Nephron (organoid): ENCODE results near the gene DCAF15.
"Not testable (repeated sequence)": the region's sequence is repeated elsewhere in the genome, so short reads cannot be mapped to it uniquely, and the experiment has no call there.

Source experiments
- H3K27ac Mint-ChIP-seq, 3 experiments: 2 replicates each; pipeline ENCODE4 v1.8.0; 2020; ENCODE audit warnings: mixed read lengths in 3 of 3, mild to moderate bottlenecking in 2 of 3, moderate library complexity in 1 of 3
- H3K27me3 Mint-ChIP-seq: 2 replicates; pipeline ENCODE4 v1.8.0; 2021; ENCODE audit warnings: low read depth, mild to moderate bottlenecking, moderate library complexity, mixed read lengths
- H3K36me3 Mint-ChIP-seq: 2 replicates; pipeline ENCODE4 v1.8.0; 2020; ENCODE audit warnings: low read depth, mixed read lengths
- H3K4me1 Mint-ChIP-seq: 2 replicates; pipeline ENCODE4 v1.8.0; 2020; ENCODE audit warnings: mixed read lengths
- H3K4me3 Mint-ChIP-seq, 3 experiments: 2 replicates each; pipeline ENCODE4 v1.8.0; 2020; ENCODE audit warnings: mild to moderate bottlenecking in 3 of 3, mixed read lengths in 3 of 3, moderate library complexity in 2 of 3
- H3K9me3 Mint-ChIP-seq: 2 replicates; pipeline ENCODE4 v1.8.0; 2020; ENCODE audit warnings: mixed read lengths
- CTCF ChIP-seq, 3 experiments: fragments of 200-600 bp; sonication (generic); IDR thresholded peaks; one replicate each; pipeline ENCODE4 v1.5.0; 2021; ENCODE audit warnings: antibody characterized with exemption in 3 of 3; ENCODE audit not compliant: unreplicated experiment in 3 of 3

Gene DCAF15

GRCh38 chr19:13920524-13920923 lies 31.8 kb upstream of the DCAF15 start:
- no peaks in the 10 kb centered on the region for H3K4me1 Mint-ChIP-seq
- H3K4me3 Mint-ChIP-seq, result no peak overlapping the region
- H3K27me3 Mint-ChIP-seq, result no peaks in the 10 kb centered on the region
- TF ChIP-seq CTCF (IDR thresholded peaks at IDR 0.05; ENCODE audit: unreplicated experiment in 3 of 3), result no peak
- H3K9me3 Mint-ChIP-seq, result no peaks in the 10 kb centered on the region
- peaks cover 61% of the 10 kb centered on the region for H3K36me3 Mint-ChIP-seq
- H3K27ac Mint-ChIP-seq, result no peak overlapping the region

- no peak for TF ChIP-seq CTCF (IDR thresholded peaks at IDR 0.05; ENCODE audit: unreplicated experiment in 3 of 3)
- Mint-ChIP-seq H3K4me1 (no peaks in the 10 kb centered on the region), H3K27me3 (no peaks in the 10 kb centered on the region), H3K36me3 (peaks cover 61% of the 10 kb centered on the region), H3K4me3 (no peak overlapping the region), H3K27ac (no peak overlapping the region), H3K9me3 (no peaks in the 10 kb centered on the region)
Measured at GRCh38 chr19:13920940-13921747, 31.2 kb upstream of the DCAF15 start.

GRCh38 chr19:13922118-13922517 lies 30.2 kb upstream of the DCAF15 start:
- H3K36me3 Mint-ChIP-seq, result peaks cover 70% of the 10 kb centered on the region
- H3K4me1 Mint-ChIP-seq, H3K9me3 Mint-ChIP-seq, H3K27me3 Mint-ChIP-seq, H3K4me3 Mint-ChIP-seq, H3K27ac Mint-ChIP-seq: not testable (repeated sequence)

GRCh38 chr19:13923194-13923987 lies 28.9 kb upstream of the DCAF15 start:
- no peak for TF ChIP-seq CTCF (IDR thresholded peaks at IDR 0.05; ENCODE audit: unreplicated experiment in 3 of 3)
- H3K4me1 Mint-ChIP-seq, result no peaks in the 10 kb centered on the region
- H3K27me3 Mint-ChIP-seq, result no peaks in the 10 kb centered on the region

GRCh38 chr19:13926010-13926409 lies 26.3 kb upstream of the DCAF15 start:
- TF ChIP-seq CTCF (IDR thresholded peaks at IDR 0.05; ENCODE audit: unreplicated experiment in 3 of 3), result no peak
- Mint-ChIP-seq H3K36me3 (peaks cover 52% of the 10 kb centered on the region), H3K27me3 (no peaks in the 10 kb centered on the region), H3K9me3 (no peaks in the 10 kb centered on the region), H3K4me1 (no peaks in the 10 kb centered on the region), H3K4me3 (no peak overlapping the region), H3K27ac (no peak overlapping the region)

More at GRCh38 chr19:13923194-13923987, 28.9 kb upstream of the DCAF15 start:
- Mint-ChIP-seq H3K9me3 (no peaks in the 10 kb centered on the region), H3K36me3 (peaks cover 72% of the 10 kb centered on the region), H3K27ac (no peak overlapping the region), H3K4me3 (no peak overlapping the region)

GRCh38 chr19:13926715-13927114 lies 25.6 kb upstream of the DCAF15 start:
- peaks cover 45% of the 10 kb centered on the region for H3K36me3 Mint-ChIP-seq
- peak overlapping the region in 1 of 3 experiments; percentile 31 for H3K27ac Mint-ChIP-seq
- TF ChIP-seq CTCF (IDR thresholded peaks at IDR 0.05; ENCODE audit: unreplicated experiment in 3 of 3), result no peak
- no peaks in the 10 kb centered on the region for H3K9me3 Mint-ChIP-seq
- H3K27me3 Mint-ChIP-seq, result no peaks in the 10 kb centered on the region
- no peaks in the 10 kb centered on the region for H3K4me1 Mint-ChIP-seq
- H3K4me3 Mint-ChIP-seq, result no peak overlapping the region
